Uterus (tissue), 2 donors: Measurements from ENCODE around the gene AK9.

Experiments used
- POLR2A ChIP-seq, 2 donors: fragments of 450-650 bp; IDR thresholded peaks; one replicate each; pipeline ENCODE4 v1.6.1; 2016; ENCODE audit warnings: antibody characterized with exemption in 2 of 2, mild to moderate bottlenecking in 1 of 2, moderate library complexity in 1 of 2
- TF ChIP-seq, protein P1 (sequence below), 4 experiments: fragments of 200-600 bp in 2 of 4; fragments of 450-650 bp in 2 of 4; sonication (generic) in 2 of 4; IDR thresholded peaks; one replicate each; pipeline ENCODE4 v1.5.1; 2016 to 2019; ENCODE audit warnings: antibody characterized with exemption in 4 of 4, mild to moderate bottlenecking in 2 of 4, moderate library complexity in 1 of 4

DNA sequence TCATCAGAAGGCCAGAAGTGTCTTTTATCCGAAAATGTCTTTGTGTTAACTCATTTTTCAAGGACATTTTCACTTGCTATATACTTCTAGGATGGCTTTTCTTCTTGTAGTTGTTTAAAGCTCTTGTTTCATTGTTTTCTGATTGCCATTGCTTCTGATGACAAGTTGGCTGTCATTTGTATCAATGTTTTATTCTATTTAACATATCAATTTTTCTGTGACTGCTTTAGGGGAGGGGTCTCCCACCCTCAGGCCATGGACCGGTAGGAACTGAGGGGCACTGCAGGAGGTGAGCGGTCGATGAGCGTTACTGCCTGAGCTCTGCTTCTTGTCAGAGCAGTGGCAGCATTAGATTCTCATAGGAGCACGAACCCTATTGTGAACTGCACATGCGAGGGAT, 65.8 kb downstream of the AK9 start:
- TF ChIP-seq, protein P1, sequence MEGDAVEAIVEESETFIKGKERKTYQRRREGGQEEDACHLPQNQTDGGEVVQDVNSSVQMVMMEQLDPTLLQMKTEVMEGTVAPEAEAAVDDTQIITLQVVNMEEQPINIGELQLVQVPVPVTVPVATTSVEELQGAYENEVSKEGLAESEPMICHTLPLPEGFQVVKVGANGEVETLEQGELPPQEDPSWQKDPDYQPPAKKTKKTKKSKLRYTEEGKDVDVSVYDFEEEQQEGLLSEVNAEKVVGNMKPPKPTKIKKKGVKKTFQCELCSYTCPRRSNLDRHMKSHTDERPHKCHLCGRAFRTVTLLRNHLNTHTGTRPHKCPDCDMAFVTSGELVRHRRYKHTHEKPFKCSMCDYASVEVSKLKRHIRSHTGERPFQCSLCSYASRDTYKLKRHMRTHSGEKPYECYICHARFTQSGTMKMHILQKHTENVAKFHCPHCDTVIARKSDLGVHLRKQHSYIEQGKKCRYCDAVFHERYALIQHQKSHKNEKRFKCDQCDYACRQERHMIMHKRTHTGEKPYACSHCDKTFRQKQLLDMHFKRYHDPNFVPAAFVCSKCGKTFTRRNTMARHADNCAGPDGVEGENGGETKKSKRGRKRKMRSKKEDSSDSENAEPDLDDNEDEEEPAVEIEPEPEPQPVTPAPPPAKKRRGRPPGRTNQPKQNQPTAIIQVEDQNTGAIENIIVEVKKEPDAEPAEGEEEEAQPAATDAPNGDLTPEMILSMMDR (IDR thresholded peaks at IDR 0.05) = no peak
- no peak for TF ChIP-seq POLR2A (IDR thresholded peaks at IDR 0.05)
